Small intestine (tissue), 7 donors: ENCODE measurements around the gene ATXN10. TPM values are rescaled to one million over a fixed set of nuclear protein-coding genes. Genes with fewer than 3 reads are reported as not detected.
A peak's percentile ranks its signal among the peaks of the same experiment; 100 is the strongest.

ENCODE experiments used
- DNase-seq, 2 donors: peaks; one replicate each; pipeline versions ENCODE4 v3.0.0 to v3.0.0-alpha.2; 2013
- FAIRE-seq: peaks from 2 replicates; lab custom pipeline; 2012; peaks lifted over from hg19 to GRCh38; lab: Jason Lieb, UNC
- H3K27ac ChIP-seq, 3 donors: one replicate each; pipeline ENCODE4 v1.5.1; 2013; ENCODE audit warnings: low read length in 2 of 3, mild to moderate bottlenecking in 2 of 3, control low read depth in 1 of 3, inconsistent platforms in 1 of 3, low read depth in 1 of 3, moderate library complexity in 1 of 3
- H3K27me3 ChIP-seq, 3 donors: one replicate each; pipeline ENCODE4 v1.6.1; 2013; ENCODE audit warnings: low read length in 3 of 3, inconsistent platforms in 1 of 3; ENCODE audit not compliant: control insufficient read depth in 3 of 3, insufficient read depth in 3 of 3
- H3K36me3 ChIP-seq, 3 donors: one replicate each; pipeline ENCODE4 v1.6.1; 2013; ENCODE audit warnings: low read length in 3 of 3, inconsistent platforms in 1 of 3, low read depth in 1 of 3, mild to moderate bottlenecking in 1 of 3, moderate library complexity in 1 of 3; ENCODE audit not compliant: control insufficient read depth in 3 of 3, insufficient read depth in 2 of 3
- H3K4me1 ChIP-seq, 3 donors: one replicate each; pipeline ENCODE4 v1.6.1; 2013; ENCODE audit warnings: low read length in 2 of 3, inconsistent platforms in 1 of 3, low read depth in 1 of 3, mild to moderate bottlenecking in 1 of 3, moderate library complexity in 1 of 3; ENCODE audit not compliant: control insufficient read depth in 3 of 3, insufficient read depth in 2 of 3
- H3K4me3 ChIP-seq, 3 donors: one replicate each; pipeline ENCODE4 v1.5.1; 2013; ENCODE audit warnings: low read length in 3 of 3, control low read depth in 1 of 3, inconsistent platforms in 1 of 3, low read depth in 1 of 3, mild to moderate bottlenecking in 1 of 3, moderate library complexity in 1 of 3
- H3K9me3 ChIP-seq, 2 donors: one replicate each; pipeline ENCODE4 v1.6.1; 2013; ENCODE audit warnings: low read depth in 1 of 2, low read length in 1 of 2; ENCODE audit not compliant: control insufficient read depth in 2 of 2, insufficient read depth in 1 of 2
- WGBS, 3 donors: extraction: QIAGEN DNeasy Blood & Tissue Kit; methylation state at CpG; one replicate each; pipeline ENCODE4 v1.1.7; 2013; 5-methylcytosine and 5-hydroxymethylcytosine counted together
- polyA plus RNA-seq, 4 donors: library from polyadenylated mRNA; stranded (reverse) in 3 of 4; unstranded in 1 of 4; fragments of 200-250 nt in 3 of 4; fragments of 120-200 nt in 1 of 4; gene quantifications; one replicate each; pipeline versions ENCODE4 v1.2.1 to v1.2.3, GENCODE V29; 2013
- donor health status: healthy with polysubstance abuse.
- donor health status: control.
- donor health status: control.
- donor health status: Bipolar disorder and iron deficiency.
- donor health status: healthy.

ATXN10 gene
- polyA plus RNA-seq, 4 donors = 15.4 to 74.3 (median 39.2) TPM

GRCh38 chr22:45861259-45861658 is 189.6 kb downstream of the ATXN10 start:
- Histone ChIP-seq H3K9me3 (no peaks in the 10 kb centered on the region), H3K4me3 (no peak overlapping the region), H3K27ac (no peak overlapping the region), H3K27me3 (peaks cover 2 to 19% (median 7%) of the 10 kb centered on the region in 3 donors), H3K36me3 (peaks cover 0 to 19% (median 0%) of the 10 kb centered on the region in 3 donors), H3K4me1 (no peaks in the 10 kb centered on the region)
- no peak for FAIRE-seq
- WGBS, 3 donors = 77 to 80% (median 77%) methylated on average over 8 of the region's 8 CpGs
- DNase-seq = no peak

GRCh38 chr22:45863981-45864751 is 192.5 kb downstream of the ATXN10 start:
- Histone ChIP-seq H3K27me3 (peaks cover 13 to 45% (median 20%) of the 10 kb centered on the region in 3 donors), H3K9me3 (no peaks in the 10 kb centered on the region), H3K4me3 (no peak overlapping the region), H3K4me1 (no peaks in the 10 kb centered on the region), H3K27ac (no peak overlapping the region), H3K36me3 (peaks cover 0 to 5% (median 0%) of the 10 kb centered on the region in 3 donors)
- peak; percentile 48 to 65 for DNase-seq
- WGBS, 3 donors = 21 to 23% (median 22%) methylated on average over 19 of the region's 19 CpGs
- FAIRE-seq = no peak

- Histone ChIP-seq H3K4me1 (no peaks in the 10 kb centered on the region), H3K27ac (no peak overlapping the region), H3K9me3 (no peaks in the 10 kb centered on the region), H3K27me3 (peaks cover 13 to 51% (median 20%) of the 10 kb centered on the region in 3 donors), H3K4me3 (no peak overlapping the region), H3K36me3 (peaks cover 0 to 2% (median 0%) of the 10 kb centered on the region in 3 donors)
- FAIRE-seq = no peak
- DNase-seq = no peak
- 55 to 73% (median 62%) methylated on average over 11 of the region's 11 CpGs for WGBS, 3 donors
Measured at GRCh38 chr22:45864959-45865476, 193.4 kb downstream of the ATXN10 start.

GRCh38 chr22:45865561-45866125 is 194.0 kb downstream of the ATXN10 start:
- no peaks in the 10 kb centered on the region for H3K36me3 ChIP-seq
- peaks cover 13 to 51% (median 20%) of the 10 kb centered on the region in 3 donors for H3K27me3 ChIP-seq
- H3K4me3 ChIP-seq = no peak overlapping the region
- no peaks in the 10 kb centered on the region for H3K9me3 ChIP-seq
- 89 to 95% (median 92%) methylated on average over 24 of the region's 24 CpGs for WGBS, 3 donors
- H3K27ac ChIP-seq = no peak overlapping the region
- H3K4me1 ChIP-seq = no peaks in the 10 kb centered on the region
- FAIRE-seq (no peak), DNase-seq (no peak)

- Histone ChIP-seq H3K4me3 (no peak overlapping the region), H3K9me3 (no peaks in the 10 kb centered on the region), H3K27me3 (peaks cover 13 to 51% (median 20%) of the 10 kb centered on the region in 3 donors), H3K36me3 (no peaks in the 10 kb centered on the region), H3K4me1 (no peaks in the 10 kb centered on the region), H3K27ac (no peak overlapping the region)
- DNase-seq (peak in 1 of 2 donors; percentile 22), FAIRE-seq (no peak)
- WGBS, 3 donors = 38 to 44% (median 43%) methylated on average over 33 to 37 of the region's 37 CpGs
Measured at GRCh38 chr22:45866126-45866645, 194.6 kb downstream of the ATXN10 start.

- Histone ChIP-seq H3K9me3 (no peaks in the 10 kb centered on the region), H3K36me3 (no peaks in the 10 kb centered on the region), H3K27ac (no peak overlapping the region), H3K4me1 (no peaks in the 10 kb centered on the region), H3K4me3 (no peak overlapping the region), H3K27me3 (peaks cover 13 to 51% (median 20%) of the 10 kb centered on the region in 3 donors)
- no peak for FAIRE-seq
- WGBS, 3 donors = 7 to 16% (median 14%) methylated on average over 47 to 55 of the region's 55 CpGs
- peak in 1 of 2 donors; percentile 17 for DNase-seq
Measured at GRCh38 chr22:45866646-45867117, 195.0 kb downstream of the ATXN10 start.

- H3K4me1 ChIP-seq = no peaks in the 10 kb centered on the region
- peaks cover 0 to 1% of the 10 kb centered on the region in 2 donors for H3K9me3 ChIP-seq
- no peak for FAIRE-seq
- H3K27me3 ChIP-seq = peaks cover 13 to 51% (median 21%) of the 10 kb centered on the region in 3 donors
- no peak overlapping the region for H3K4me3 ChIP-seq
- peak in 1 of 2 donors; percentile 36 for DNase-seq
- no peak overlapping the region for H3K27ac ChIP-seq
- 3 to 6% (median 6%) methylated on average over 66 to 87 of the region's 87 CpGs for WGBS, 3 donors
- no peaks in the 10 kb centered on the region for H3K36me3 ChIP-seq
Measured at GRCh38 chr22:45867118-45867905, 195.7 kb downstream of the ATXN10 start.
